Inferior parietal cortex (tissue), 1 donor: ENCODE data around the gene SH2B3.
"Not testable (repeated sequence)": the region's sequence is repeated elsewhere in the genome, so short reads cannot be mapped to it uniquely, and the experiment has no call there.

Experiments used
- DNase-seq: peaks from one replicate; pipeline ENCODE4 v3.0.0-alpha.2; 2016; ENCODE audit errors: extremely low spot score

SH2B3 gene

DNA sequence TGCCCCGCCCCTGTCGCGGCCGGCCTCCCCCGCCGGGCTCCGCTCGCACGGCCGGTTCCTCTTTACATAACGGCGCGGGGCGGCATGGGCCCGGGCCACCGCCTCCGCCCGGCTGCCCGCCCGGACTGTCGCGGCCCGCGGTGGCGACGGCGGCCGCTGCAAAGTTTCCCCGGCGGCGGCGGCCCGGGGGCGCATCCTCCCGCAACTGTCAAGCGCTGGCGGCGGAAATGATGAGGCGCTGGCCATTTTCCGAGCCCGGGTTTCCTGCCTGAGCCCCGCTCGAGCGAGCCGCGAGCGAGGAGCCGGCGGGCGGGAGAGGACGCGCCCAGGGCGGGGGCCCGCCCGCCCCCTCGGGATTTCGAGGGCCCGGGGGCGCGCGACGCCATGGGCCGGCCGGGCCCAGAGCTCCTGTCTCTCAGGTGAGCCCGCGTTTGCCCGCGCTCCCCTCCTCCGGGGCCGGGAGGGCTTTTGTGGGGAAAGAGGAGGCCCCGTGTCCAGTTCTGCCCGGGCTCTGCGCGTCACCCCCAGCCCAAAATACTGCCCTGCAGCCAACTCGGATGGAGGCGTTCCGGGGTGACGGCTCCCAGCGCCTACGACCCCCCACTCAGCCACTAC, at the start of gene SH2B3:
Gene SH2B3 (plus strand): TSS at position 65 of the 615 bp plus-strand sequence. CDS start 12,223 bp downstream, outside the sequence.
- DNase-seq, result no peak

DNA sequence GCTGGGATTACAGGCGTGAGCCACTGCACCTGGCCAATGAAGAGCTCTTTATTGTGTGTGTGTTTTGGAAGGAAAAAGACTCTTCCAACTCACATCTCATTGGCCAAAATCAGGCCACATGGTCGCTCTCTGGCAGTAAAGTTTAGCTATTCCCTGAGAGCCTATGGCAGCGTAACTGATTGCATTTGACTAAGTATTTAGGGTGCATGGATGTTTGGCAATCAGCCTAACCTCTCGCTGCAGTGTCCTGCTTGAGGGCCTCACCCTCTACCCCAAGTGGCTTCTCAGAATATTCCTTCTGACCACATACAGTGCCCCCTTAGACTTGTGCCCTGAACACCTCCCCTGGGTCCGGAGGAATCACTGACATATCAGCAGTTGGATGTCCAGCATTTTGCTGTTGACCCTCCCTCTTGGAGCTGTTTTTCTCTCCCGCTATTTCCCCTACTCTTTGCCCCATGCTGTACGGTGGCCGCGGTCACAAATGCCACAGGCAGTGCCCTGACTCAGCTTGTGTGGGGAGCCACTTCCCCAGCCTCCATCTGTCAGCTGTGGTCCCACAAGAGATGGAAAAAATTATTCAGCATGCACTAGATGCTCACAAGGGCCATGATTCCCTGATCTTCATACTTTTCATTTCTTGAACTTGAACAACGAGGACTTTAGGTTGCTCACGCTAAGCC, 46.4 kb upstream of the SH2B3 start:
- DNase-seq, result no peak

DNA sequence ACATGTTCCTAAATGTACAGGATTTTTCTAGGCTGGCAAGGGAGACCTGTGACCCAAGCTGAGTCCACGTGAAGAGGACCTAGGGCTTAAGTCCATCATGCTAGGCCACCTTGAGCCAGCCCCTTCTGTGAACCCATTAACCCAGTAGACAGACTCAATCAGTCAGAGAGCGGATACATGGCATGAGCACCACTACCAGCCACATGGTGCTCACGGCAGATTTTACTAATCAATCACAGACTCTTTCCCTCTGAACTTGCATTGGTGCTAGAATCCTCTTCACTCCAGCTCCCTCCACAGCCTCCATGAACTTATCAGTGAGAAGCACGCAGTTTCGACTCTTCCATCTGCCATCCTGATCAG, 45.8 kb upstream of the SH2B3 start:
- DNase-seq, result no peak

DNA sequence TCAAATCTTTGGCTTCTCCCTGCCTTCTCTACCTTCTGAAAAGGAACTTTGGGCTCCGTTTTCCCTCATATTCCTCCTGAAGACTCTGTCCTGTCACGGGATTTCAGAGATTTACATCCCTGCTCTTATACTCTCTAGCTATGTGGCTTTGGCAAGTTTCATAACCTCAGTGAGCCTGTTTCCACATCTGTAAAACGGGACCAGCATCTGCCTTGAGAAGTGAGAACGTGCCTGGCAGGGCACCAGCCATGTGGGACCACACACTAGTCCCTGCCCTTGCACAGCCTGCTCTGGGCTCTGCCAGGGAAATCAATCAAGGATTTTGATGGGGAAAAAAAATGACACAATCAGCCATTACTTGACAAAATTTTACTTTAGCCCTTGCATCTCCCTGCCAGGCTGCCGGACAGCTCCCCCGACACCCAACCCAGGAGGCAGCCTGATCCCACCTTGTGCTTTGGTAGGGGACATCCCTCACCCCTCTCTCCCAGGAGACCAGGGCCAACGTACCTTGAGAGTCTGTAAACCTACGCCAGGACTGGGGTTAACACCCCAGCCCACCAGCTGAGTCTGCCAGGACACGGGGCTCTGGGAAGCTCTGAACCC, 45.3 kb upstream of the SH2B3 start:
- DNase-seq, result no peak

DNA sequence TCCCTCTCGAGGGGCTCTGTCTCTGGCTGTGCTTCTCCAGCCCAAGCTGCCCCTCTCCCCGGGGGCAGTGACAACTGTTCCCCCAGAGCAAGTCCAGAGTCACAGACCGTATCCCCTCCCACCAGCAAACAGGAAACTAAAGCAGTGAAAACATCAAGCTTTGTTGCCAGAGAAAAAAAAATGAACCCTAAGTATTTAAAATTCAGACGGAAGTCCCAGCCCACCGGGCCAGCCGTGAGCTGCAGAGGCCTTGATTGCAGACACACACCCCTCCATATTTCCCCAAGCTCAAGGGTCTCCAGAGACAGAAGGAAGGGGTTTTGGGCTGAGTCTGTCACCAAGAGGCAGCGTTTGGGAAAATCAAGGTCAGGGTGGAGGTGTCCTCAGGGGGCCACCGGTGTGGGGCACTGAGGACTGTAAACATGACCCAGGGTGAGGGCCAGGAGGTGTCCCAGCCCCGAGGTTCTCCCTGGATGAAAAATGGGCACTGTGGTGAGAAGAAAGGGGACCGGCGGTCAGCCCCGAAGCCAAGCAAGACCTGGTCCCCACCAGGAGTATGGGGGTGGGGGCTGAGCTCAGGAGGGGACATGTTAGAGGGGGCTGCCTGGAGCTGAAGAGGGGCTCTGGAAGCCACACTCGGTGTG, 44.5 kb upstream of the SH2B3 start:
- no peak for DNase-seq

DNA sequence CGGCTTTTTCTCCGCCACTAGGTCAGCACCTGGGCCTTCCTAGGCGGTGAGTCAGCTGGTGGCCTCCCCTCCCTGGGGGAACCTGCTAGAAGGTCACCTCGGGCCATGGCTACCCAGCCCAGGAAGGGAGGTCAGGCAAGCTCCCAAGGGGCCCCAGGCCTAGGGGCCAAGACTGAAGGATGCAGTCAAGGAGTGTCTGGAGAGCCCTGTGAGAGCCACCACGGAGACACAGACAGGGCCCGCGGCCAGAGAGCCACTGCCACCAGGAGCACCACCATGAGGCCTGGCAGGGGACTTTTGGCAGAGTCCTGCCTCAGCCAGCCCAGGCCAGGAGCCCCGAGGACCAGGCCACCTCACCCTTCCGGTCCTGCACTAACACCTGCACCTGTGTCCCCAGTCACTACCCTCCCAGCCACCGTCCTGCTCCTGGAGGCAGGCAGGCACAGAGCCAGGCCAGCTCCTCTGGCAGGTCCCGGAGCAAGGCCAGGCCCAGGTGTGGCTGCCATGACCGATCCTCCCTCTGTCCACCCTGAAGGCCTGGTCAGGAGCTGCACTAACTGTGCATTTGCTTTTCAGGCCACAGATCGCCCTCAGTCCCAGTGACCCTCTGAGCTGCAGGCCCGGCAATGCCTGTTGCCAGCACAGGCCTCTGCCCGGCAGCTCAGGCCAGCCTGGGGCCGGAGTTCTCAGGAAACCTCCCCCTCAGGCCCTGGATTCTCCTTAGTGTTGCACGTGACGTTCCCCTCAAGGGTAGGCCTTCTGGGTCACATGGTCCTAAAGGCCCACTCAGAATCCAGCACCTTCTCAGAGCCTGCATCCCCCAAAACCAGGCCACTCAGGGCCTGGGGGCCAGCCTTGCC, 43.8 kb upstream of the SH2B3 start:
- DNase-seq, result no peak

DNA sequence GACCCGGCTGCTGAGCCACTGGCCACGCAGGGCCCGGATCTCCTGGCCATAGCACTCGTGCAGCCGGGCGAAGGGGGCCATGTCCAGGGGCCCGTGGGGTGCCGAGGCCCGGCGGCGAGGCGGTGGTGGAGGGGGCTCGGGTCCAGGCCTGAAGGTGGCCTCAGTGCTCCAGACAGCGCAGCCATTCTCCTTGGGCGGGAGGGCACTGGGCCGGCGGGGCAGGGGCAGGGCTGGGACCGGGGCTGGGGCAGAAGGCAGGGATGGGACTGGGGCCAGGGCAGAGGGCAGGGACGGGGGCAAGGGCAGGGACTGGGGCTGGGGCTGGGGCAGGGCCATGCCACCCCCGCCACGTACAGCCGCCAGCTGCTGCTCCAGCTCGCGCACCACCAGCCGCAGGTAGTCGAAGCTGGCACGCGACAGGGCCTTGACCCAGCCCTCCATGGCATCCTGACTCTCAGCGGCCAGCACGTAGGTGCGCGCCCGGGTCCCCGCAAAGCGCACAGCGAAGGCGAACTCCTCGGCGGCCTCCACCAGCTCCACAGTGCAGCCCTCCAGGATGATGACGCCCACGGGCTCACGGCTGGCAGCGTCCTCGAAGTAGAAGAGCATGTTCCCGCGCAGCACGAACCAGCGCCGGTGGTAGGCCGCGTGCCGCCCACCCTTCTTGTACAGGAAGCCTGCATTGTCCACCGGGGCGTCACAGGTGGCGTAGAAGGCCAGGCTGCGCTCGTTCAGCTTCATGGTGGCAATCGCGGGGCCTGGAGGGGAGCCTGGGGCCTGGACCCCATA, 42.8 kb upstream of the SH2B3 start:
- no peak for DNase-seq

DNA sequence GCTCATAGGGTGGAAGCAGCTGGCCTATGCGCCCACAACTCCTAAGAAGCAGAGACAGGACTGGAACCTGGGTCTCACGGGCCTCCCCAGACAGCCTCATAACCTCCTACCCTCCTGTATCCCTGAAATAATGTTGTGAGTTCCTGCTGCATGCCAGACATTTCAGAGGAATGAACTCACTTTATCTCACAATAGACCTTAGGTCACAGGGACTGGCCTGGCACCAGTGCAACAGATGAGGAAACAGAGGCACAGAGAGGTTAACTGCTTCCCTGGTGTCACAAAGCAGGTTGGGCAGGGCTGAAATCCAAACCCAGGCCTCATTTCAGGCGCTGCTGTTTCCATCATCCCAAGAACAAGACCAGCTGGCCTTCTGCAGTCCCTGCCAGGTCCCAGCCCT, 42.1 kb upstream of the SH2B3 start:
- no peak for DNase-seq

DNA sequence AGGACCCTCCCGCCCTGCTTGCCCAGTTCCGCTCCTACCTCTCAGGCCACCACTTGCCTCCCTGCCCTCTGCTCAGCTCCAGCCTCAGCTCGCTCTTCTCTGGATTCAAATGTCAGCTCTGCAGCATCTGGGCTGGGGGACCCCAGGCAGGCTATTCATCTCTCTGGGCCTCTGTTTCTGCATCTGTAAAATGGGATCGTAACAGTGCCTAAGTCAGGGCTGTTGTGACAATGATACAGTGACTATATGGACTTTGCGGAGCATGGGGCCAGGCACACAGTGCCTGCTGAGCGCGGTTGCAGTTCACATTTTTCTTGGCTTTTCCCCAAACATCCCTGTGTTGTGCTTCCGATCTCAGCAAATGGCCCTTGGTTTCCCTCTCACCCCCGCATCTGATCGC, 39.6 kb upstream of the SH2B3 start:
- no peak for DNase-seq

DNA sequence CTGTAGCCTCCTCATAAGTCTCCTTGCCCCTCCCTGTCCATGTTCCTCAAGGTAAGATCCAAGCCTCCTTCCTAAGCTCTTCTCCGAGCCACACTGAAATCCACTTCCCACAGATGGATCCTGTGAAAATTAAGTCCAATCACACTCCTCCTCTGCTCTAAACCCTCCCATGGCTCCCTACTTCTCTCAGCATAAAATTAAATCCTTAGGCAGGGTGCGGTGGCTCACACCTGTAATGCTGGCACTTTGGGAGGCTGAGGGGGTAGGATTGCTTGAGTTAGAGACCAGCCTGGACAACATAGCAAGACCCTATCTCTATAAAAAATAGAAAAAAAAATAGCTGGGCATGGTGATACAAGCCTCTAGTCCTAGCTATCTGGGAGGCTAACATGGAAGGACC, 39.1 kb upstream of the SH2B3 start:
- no peak for DNase-seq

DNA sequence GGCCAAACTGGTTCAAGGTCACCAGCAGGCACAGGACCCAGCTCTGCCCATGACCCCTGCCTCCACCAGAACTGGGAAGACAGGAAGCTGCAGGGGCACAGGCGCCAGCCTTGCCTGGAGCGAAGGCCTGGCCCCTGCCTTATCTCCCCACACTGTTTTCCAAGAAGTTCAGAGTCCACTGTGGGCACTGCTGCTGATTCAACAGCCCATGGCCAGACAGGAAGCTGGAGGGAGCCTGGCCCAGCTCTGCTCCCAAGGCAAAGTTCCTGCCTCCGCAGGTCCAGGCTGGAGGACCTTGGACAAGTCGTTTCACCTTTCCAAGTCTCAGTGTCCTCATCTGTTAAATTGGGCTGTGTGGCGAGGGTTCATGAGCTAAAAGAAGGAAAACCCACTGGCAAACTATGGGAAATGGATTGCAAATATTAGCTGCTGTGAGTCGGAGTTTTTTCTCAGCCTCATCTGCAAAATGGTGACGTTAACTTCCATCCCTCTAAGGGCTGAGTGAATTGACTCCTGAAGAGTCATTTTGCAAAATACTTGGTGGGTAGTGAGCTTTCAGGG, 38.0 kb upstream of the SH2B3 start:
- DNase-seq, result no peak

DNA sequence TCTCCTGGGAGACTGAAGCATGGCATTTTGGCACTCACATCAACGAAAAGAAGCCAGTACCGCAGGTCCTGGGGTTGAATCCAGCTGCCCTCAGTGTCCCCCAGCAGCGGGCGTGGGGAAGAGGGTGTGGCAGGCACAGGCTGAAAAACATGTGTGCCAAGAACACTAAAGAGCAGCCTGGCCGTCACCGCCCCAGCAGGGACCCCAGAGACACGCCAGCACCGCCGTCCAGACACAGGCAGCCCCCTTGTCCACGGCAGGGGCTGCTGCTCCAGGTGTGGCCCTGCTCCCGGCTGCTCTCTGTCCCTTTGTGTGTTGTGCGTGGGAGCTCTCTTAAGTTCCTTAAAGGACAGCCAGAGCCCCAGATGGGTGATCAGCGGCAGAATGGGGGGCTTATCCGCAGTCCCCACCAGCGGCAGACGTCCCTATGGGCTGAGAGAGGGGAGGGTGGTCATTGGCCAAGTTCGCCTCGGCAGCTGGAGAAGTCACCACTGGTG, 37.4 kb upstream of the SH2B3 start:
- no peak for DNase-seq

DNA sequence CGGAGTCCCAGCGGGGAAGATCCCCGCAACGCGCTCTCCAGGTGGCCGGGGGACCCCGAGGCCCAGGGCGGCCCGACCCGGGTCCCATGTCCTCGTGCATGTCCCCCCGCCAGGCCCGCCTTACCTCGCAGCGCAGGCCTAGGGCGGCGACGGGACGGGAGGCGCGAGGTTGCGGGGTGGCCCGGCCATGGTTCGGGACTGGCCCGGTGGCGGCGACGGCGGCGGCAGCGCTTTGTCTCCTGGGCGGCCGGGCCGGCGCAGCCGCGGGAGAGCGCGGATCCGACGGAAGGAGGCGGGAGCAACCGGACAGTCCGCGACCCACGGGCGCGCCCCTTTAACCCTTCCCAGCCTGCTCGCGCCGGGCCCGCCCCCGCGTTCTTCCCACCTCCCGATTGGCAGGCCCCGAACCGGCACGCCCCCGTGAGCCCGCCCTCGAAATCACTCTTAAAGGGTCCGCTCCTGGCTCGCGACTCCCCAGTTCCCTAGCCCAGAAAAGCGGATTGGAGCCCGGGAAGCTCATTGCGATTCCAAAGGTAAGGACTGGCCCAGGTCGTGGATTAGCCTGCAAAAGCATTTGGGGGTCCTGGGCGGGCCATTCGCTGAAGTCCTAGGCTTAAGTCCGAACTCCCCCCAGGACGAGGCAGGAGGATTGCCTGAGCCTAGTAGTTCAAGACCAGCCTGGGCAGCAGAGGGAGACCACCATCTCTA, 36.8 kb upstream of the SH2B3 start, which contains the start of gene PHETA1:
Gene PHETA1 (minus strand): TSS at position 308 of the 708 bp plus-strand sequence. CDS start 5,668 bp downstream, outside the sequence.
- peak; percentile 84 for DNase-seq

DNA sequence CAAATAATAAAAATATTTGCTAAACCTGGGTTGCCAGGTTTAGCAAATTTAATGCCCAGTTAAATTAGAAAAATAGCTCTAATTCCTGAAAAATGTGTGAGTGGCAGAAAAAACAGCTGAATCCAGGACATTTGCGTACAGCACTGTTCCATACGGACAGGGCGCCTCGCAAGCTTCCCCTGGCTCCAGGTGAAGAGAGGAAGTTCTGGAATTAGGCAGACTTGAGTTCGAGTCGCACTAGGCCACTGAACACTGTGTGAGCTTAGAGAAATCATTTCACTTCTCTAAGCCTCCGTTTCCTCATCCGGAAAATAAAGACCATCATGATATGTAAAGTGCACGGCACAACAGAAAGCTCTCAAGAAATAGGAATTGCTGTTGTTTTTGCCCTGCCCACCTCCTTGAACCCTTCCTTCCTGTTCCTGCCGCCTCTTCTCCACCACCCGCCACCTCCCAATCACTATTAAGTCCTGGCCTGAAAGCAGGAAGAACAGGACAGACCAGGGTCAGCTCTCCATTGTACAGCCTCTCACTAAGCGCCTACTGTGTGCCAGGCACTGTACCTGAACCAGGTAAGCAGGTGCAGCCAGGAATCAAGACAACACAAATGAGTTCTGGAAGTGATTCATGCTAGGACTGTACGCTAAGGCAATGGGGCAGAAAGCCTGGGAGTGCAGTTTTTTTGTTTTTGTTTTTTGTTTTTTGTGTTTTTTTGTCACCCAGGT, 36.1 kb upstream of the SH2B3 start:
- DNase-seq, result no peak

DNA sequence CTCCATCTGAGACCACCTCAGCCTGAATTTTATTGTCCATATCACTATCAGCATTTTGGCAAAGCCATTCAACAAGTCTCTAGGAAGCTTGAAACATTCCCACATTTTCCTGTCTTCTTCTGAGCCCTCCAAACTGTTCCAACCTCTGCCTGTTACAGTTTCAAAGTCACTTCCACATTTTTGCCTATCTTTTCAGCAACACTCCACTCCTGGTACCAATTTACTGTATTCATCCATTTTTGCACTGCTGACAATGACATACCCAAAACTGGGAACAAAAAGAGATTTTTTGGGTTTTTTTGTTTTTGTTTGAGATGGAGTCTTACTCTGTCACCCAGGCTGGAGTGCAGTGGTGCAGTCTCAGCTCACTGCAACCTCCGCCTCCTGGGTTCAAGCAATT, 32.5 kb upstream of the SH2B3 start:
- DNase-seq, result not testable (repeated sequence)

DNA sequence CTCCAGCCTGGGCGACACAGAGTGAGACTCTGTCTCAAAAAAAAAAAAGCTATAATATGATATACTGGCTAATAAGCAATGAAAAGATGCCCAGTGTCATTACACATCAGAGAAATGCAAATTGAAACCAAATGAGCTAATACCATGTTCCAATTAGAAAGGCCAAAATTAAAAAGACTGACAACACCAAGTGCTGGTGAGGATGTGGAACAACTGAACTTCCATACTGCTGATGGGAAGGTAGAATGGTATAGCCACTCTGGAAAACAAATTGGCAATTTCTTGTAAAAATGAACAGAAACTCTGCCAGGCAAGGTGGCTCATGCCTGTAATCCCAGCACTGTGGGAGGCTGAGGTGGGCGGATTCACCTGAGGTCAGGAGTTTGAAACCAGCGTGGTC, 28.3 kb upstream of the SH2B3 start:
- no peak for DNase-seq

DNA sequence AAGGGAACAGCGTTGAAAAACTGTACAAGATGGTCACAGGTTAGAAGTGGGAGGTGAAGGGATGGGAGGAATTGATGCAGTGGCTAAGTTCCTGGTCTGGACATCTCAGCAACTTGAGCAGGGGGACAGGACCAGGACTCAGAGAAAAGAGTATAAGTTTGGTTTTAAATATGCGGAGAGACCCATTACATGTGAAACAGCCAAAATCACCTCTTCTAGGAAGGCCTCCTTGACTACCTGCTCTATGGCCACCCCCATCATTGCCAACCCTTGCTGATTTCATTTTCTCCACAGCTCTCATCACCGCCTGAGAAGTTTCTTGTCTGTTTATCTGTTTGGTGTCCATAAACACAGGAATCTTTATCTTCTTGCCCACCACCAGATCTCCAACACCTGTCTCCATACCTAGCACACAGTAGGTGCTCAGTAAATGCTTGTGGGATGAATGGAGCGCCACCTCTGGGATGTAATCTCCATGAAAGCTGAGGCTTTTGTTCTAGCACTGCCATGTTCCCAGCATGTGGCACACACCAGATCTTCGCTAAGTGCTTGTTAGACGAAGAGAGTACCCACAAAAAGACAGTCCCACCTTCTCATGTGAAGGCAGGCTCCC, 25.7 kb upstream of the SH2B3 start:
- DNase-seq, result no peak

DNA sequence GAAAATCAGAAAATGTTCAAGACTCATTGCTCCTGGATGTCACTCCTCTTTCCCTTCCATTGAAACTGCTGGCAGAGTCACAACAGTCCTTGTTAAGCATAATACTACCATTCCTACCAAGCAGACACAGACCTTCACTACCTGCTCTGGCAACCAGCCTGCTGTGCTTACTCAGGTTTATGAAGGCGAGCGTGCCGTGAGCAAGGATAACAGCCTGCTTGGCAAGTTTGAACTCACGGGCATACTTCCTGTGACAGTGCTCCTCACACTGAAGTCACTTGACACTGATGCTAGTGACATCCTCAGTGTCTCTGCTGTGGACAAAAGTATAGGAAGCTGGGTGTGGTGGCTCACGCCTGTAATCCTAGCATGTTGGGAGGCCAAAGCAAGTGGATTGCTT, 21.1 kb upstream of the SH2B3 start:
- no peak for DNase-seq

DNA sequence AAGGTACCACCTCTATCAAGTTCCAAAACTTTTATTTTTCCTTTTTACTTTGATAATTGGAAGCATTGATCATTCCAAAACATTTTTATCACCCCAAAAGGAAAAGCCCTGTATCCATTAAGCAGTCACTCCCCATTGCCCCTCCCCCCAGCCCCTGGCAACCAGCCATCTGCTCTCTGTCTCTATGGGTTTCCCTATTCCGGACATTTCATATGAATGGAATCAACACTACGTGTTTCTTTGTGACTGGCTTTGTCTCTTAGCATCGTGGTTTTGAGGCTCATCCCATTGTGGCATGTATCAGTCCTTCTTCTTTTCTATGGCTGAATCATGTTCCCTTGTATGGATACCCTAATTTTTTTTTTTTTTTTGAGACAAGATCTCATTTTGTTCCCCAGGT, 18.8 kb upstream of the SH2B3 start:
- DNase-seq, result no peak
